ENCODE data around the gene NUDT1. TPM values are rescaled to one million over a fixed set of nuclear protein-coding genes. Genes with fewer than 3 reads are reported as not detected.

Gene NUDT1
- total RNA-seq, 1 donor from 2014 or later, result 14.2 TPM

DNA sequence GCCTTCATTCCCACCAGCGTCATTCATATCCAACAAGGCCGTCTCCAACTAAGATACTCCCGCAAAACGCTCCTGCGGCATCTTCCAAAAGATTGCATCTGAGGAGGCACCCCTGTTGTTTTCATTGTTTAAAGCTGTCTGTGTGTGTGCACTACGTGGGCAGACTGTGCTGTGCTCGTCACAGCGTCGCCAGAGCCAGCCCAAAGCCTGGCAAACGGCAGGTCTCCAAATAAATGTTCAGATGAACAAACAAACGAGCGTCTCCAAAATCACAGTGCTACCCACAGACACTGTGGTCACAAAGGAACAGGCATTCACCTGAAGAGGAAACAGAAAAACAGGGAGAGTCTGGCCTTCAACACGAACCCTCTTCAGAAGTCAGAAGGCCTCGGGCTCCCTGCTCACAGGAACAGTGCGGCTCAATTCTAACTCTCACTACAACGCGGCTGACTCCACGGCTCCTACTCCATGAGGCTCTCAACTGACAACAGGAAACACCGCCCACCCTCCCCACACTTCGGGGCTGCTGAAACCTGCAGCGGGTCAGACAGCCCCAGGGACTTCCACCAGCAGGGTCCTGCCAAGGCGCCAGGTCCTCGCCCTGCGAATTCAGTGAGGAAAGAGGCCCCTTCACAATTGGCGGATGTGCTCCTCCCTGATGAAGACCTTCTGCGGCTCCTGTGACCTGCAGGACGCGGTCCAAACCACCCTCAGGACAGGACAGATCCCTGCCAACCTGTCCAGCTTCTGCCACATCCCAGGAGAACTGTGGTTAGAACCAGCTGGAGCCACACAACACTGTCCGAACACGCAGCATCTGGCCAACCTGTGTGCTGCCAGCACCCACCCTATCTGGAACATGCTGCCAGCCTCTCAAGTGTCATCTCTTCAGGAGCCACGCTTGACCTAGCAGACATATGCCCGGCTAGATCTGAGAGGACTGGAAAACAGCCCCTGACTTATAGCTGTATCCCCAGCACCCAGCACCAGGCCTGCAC, 45.3 kb upstream of the NUDT1 start:
- no peak for DNase-seq (ENCODE audit: low spot score)
- Mint-ChIP-seq H3K4me3 (ENCODE audit: unreplicated experiment) (no peak overlapping the region), H3K9me3 (ENCODE audit: unreplicated experiment) (no peaks in the 10 kb centered on the region), H3K36me3 (ENCODE audit: low read depth, unreplicated experiment) (peaks cover 25% of the 10 kb centered on the region), H3K27ac (ENCODE audit: unreplicated experiment) (no peak overlapping the region), H3K4me1 (ENCODE audit: unreplicated experiment) (no peaks in the 10 kb centered on the region), H3K27me3 (ENCODE audit: unreplicated experiment) (peaks cover 9% of the 10 kb centered on the region)
- TF ChIP-seq, protein P1, sequence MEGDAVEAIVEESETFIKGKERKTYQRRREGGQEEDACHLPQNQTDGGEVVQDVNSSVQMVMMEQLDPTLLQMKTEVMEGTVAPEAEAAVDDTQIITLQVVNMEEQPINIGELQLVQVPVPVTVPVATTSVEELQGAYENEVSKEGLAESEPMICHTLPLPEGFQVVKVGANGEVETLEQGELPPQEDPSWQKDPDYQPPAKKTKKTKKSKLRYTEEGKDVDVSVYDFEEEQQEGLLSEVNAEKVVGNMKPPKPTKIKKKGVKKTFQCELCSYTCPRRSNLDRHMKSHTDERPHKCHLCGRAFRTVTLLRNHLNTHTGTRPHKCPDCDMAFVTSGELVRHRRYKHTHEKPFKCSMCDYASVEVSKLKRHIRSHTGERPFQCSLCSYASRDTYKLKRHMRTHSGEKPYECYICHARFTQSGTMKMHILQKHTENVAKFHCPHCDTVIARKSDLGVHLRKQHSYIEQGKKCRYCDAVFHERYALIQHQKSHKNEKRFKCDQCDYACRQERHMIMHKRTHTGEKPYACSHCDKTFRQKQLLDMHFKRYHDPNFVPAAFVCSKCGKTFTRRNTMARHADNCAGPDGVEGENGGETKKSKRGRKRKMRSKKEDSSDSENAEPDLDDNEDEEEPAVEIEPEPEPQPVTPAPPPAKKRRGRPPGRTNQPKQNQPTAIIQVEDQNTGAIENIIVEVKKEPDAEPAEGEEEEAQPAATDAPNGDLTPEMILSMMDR (IDR thresholded peaks at IDR 0.05; ENCODE audit: unreplicated experiment), result no peak

DNA sequence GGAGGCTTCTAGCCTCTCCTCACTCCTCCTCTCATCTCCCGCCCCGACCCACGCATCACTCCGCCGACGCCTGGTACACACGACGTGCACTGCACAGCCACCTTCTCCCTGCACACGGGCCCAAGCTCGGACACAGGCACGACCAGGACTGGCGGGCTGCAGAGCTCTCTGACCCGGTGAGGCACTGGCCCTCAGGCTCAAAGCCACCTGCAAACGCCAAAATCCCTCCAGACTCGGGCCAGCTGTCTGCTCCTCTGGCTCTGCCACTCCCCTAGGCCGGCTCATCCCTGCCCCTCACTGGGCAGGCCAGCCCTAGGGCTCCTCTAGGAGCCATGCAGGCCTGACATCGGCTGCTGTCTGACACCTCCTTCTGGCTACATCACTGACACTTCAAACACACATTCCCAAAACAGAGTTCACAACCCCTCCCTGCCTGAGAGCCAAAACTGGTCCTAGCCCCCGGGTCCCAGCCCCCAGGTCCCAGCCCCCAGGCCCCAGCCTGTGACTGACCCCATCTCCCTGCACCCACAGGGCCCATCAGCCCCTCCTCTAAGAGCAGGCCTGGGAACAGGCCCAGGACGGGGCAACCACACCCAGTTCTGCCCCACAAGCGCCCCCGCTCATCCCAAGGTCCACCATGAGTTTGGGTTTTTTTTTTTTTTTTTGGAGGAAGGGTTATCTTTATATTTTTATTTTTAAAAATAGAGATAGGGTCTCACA, 44.4 kb upstream of the NUDT1 start:
- TF ChIP-seq, protein P1 (IDR thresholded peaks at IDR 0.05; ENCODE audit: unreplicated experiment), result no peak
- H3K9me3 Mint-ChIP-seq (ENCODE audit: unreplicated experiment), result no peaks in the 10 kb centered on the region
- H3K4me3 Mint-ChIP-seq (ENCODE audit: unreplicated experiment), result peak overlapping the region; percentile 59
- H3K27me3 Mint-ChIP-seq (ENCODE audit: unreplicated experiment), result peaks cover 9% of the 10 kb centered on the region
- no peak overlapping the region for H3K27ac Mint-ChIP-seq (ENCODE audit: unreplicated experiment)
- no peak for DNase-seq (ENCODE audit: low spot score)
- H3K4me1 Mint-ChIP-seq (ENCODE audit: unreplicated experiment), result no peaks in the 10 kb centered on the region
- peaks cover 25% of the 10 kb centered on the region for H3K36me3 Mint-ChIP-seq (ENCODE audit: low read depth, unreplicated experiment)

DNA sequence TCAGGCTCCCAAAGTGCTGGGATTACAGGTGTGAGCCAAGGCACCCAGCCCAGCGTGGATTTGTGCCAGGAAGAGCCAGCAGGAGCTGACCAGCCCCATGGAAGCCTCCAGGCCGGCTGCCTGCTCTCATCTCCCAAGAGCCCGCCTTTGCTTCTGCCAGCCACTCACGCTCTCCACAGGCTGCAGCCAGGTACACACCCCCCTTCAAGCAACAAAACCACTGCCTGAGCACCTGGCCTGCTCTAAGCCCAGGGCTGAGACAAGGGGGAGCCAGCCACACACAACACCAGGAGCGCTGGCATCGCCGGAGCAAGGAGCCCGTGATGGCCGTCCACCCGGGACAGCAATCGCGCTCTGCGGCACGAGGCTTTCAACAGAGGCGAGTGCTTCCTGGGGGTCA, 43.8 kb upstream of the NUDT1 start:
- H3K27ac Mint-ChIP-seq (ENCODE audit: unreplicated experiment), result no peak overlapping the region
- H3K4me3 Mint-ChIP-seq (ENCODE audit: unreplicated experiment), result no peak overlapping the region
- H3K9me3 Mint-ChIP-seq (ENCODE audit: unreplicated experiment), result no peaks in the 10 kb centered on the region
- H3K36me3 Mint-ChIP-seq (ENCODE audit: low read depth, unreplicated experiment), result peaks cover 25% of the 10 kb centered on the region
- no peak for DNase-seq (ENCODE audit: low spot score)
- H3K27me3 Mint-ChIP-seq (ENCODE audit: unreplicated experiment), result peaks cover 9% of the 10 kb centered on the region
- no peaks in the 10 kb centered on the region for H3K4me1 Mint-ChIP-seq (ENCODE audit: unreplicated experiment)
- TF ChIP-seq, protein P1 (IDR thresholded peaks at IDR 0.05; ENCODE audit: unreplicated experiment), result no peak

DNA sequence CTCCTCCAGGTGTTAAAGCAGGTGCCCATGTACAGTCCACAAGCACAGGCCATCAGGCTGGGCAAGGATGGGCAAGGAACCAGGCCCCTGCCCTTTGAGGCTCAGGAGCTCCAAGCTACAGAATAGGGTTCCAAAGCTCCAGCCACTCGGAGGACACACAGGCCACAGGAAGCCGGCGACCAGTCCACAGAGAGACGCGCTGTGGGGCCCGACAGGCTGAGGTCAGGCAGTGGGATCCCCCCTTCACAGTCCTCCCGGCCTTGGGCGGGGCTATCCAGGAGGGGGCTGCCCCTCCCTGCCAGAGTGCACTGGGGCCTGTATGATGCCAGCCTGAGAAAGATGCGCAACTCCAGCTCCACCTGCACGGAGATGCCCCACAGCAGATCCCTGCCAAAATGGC, 43.3 kb upstream of the NUDT1 start:
- Mint-ChIP-seq H3K27me3 (ENCODE audit: unreplicated experiment) (peaks cover 9% of the 10 kb centered on the region), H3K9me3 (ENCODE audit: unreplicated experiment) (no peaks in the 10 kb centered on the region), H3K4me3 (ENCODE audit: unreplicated experiment) (no peak overlapping the region), H3K36me3 (ENCODE audit: low read depth, unreplicated experiment) (peaks cover 25% of the 10 kb centered on the region), H3K27ac (ENCODE audit: unreplicated experiment) (no peak overlapping the region), H3K4me1 (ENCODE audit: unreplicated experiment) (no peaks in the 10 kb centered on the region)
- TF ChIP-seq, protein P1 (IDR thresholded peaks at IDR 0.05; ENCODE audit: unreplicated experiment), result no peak
- DNase-seq (ENCODE audit: low spot score), result no peak
